Liver (tissue), 3 donors: ENCODE data around the gene ATG5.

Experiments
- EGR1 ChIP-seq, 2 donors: IDR thresholded peaks; 2 replicates each; pipeline ENCODE4 v1.6.1; 2016 to 2018; ENCODE audit warnings: antibody characterized with exemption in 2 of 2, low read depth in 2 of 2
- GABPA ChIP-seq, 2 donors: IDR thresholded peaks in 1 of 2; conservative IDR thresholded peaks in 1 of 2; 2 replicates each; pipeline ENCODE4 v1.6.1; 2016; ENCODE audit warnings: antibody characterized with exemption in 2 of 2, mild to moderate bottlenecking in 1 of 2, moderate library complexity in 1 of 2
- NR2F2 ChIP-seq: IDR thresholded peaks from 2 replicates; pipeline ENCODE4 v1.6.1; 2016; ENCODE audit warnings: antibody characterized with exemption
- RAD21 ChIP-seq, 2 donors: IDR thresholded peaks; 2 replicates each; pipeline ENCODE4 v1.6.1; 2016; ENCODE audit warnings: antibody characterized with exemption in 2 of 2, mild to moderate bottlenecking in 2 of 2
- TAF1 ChIP-seq: conservative IDR thresholded peaks from 2 replicates; pipeline ENCODE4 v1.6.1; 2016; ENCODE audit warnings: antibody characterized with exemption, mild to moderate bottlenecking
- TF ChIP-seq, protein P1 (sequence below): fragments of 150-350 bp; IDR thresholded peaks from 2 replicates; pipeline ENCODE4 v1.5.1; 2017; ENCODE audit warnings: improper control_type of control experiment, low read depth, low read length; ENCODE audit not compliant: missing input control
- TF ChIP-seq, protein P2 (sequence below): IDR thresholded peaks from 2 replicates; pipeline ENCODE4 v1.6.1; 2016; ENCODE audit warnings: antibody characterized with exemption, mild to moderate bottlenecking
- donor health status: healthy.
- donor health status: healthy.

GRCh38 chr6:106188104-106188794, 137.3 kb downstream of the ATG5 start:
- no peak for TF ChIP-seq NR2F2
- TF ChIP-seq, protein P1, sequence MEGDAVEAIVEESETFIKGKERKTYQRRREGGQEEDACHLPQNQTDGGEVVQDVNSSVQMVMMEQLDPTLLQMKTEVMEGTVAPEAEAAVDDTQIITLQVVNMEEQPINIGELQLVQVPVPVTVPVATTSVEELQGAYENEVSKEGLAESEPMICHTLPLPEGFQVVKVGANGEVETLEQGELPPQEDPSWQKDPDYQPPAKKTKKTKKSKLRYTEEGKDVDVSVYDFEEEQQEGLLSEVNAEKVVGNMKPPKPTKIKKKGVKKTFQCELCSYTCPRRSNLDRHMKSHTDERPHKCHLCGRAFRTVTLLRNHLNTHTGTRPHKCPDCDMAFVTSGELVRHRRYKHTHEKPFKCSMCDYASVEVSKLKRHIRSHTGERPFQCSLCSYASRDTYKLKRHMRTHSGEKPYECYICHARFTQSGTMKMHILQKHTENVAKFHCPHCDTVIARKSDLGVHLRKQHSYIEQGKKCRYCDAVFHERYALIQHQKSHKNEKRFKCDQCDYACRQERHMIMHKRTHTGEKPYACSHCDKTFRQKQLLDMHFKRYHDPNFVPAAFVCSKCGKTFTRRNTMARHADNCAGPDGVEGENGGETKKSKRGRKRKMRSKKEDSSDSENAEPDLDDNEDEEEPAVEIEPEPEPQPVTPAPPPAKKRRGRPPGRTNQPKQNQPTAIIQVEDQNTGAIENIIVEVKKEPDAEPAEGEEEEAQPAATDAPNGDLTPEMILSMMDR, result no peak
- TF ChIP-seq GABPA (IDR thresholded peaks at IDR 0.05 in 1 of 2, conservative IDR thresholded peaks at IDR 0.05 in 1 of 2), result no peak
- TF ChIP-seq RAD21 (IDR thresholded peaks at IDR 0.05), result no peak
- TF ChIP-seq TAF1, result no peak
- TF ChIP-seq, protein P2, sequence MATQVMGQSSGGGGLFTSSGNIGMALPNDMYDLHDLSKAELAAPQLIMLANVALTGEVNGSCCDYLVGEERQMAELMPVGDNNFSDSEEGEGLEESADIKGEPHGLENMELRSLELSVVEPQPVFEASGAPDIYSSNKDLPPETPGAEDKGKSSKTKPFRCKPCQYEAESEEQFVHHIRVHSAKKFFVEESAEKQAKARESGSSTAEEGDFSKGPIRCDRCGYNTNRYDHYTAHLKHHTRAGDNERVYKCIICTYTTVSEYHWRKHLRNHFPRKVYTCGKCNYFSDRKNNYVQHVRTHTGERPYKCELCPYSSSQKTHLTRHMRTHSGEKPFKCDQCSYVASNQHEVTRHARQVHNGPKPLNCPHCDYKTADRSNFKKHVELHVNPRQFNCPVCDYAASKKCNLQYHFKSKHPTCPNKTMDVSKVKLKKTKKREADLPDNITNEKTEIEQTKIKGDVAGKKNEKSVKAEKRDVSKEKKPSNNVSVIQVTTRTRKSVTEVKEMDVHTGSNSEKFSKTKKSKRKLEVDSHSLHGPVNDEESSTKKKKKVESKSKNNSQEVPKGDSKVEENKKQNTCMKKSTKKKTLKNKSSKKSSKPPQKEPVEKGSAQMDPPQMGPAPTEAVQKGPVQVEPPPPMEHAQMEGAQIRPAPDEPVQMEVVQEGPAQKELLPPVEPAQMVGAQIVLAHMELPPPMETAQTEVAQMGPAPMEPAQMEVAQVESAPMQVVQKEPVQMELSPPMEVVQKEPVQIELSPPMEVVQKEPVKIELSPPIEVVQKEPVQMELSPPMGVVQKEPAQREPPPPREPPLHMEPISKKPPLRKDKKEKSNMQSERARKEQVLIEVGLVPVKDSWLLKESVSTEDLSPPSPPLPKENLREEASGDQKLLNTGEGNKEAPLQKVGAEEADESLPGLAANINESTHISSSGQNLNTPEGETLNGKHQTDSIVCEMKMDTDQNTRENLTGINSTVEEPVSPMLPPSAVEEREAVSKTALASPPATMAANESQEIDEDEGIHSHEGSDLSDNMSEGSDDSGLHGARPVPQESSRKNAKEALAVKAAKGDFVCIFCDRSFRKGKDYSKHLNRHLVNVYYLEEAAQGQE, result no peak
- TF ChIP-seq EGR1 (IDR thresholded peaks at IDR 0.05; ENCODE audit: low read depth in 2 of 2), result no peak
